Spleen (tissue), 11 donors: ENCODE data around the gene PPP2R5C. TPM values are rescaled to one million over a fixed set of nuclear protein-coding genes. Genes with fewer than 3 reads are reported as not detected.
"Not testable (repeated sequence)": the region's sequence is repeated elsewhere in the genome, so short reads cannot be mapped to it uniquely, and the experiment has no call there.

Experiments used
- DNase-seq: peaks from one replicate; pipeline ENCODE4 v3.0.0-alpha.2; 2020
- H3K27ac ChIP-seq, 8 donors: fragments of 200-600 bp; sonication (generic) in 7 of 8; 1 replicate in 4 of 8; 2 replicates in 4 of 8; pipeline versions ENCODE4 v1.5.0 to v1.8.0; 2016 to 2021; ENCODE audit warnings: inconsistent platforms in 4 of 8, mild to moderate bottlenecking in 4 of 8, moderate library complexity in 1 of 8
- H3K27me3 ChIP-seq, 7 donors: fragments of 200-600 bp; sonication (generic) in 6 of 7; replicated peaks in 1 of 7; 1 replicate in 4 of 7; 2 replicates in 3 of 7; pipeline versions ENCODE4 v1.5.0 to v1.8.0; 2016 to 2021; ENCODE audit warnings: inconsistent platforms in 3 of 7, mild to moderate bottlenecking in 1 of 7
- H3K36me3 ChIP-seq, 6 donors: fragments of 200-600 bp; sonication (generic) in 5 of 6; 1 replicate in 4 of 6; 2 replicates in 2 of 6; pipeline versions ENCODE4 v1.5.0 to v1.8.0; 2016 to 2021; ENCODE audit warnings: inconsistent platforms in 2 of 6
- H3K4me1 ChIP-seq, 6 donors: fragments of 200-600 bp; sonication (generic) in 5 of 6; 1 replicate in 3 of 6; 2 replicates in 3 of 6; pipeline versions ENCODE4 v1.5.0 to v1.8.0; 2016 to 2021; ENCODE audit warnings: inconsistent platforms in 3 of 6
- H3K4me3 ChIP-seq, 8 donors: fragments of 200-600 bp; sonication (generic) in 7 of 8; 1 replicate in 4 of 8; 2 replicates in 4 of 8; pipeline versions ENCODE4 v1.5.0 to v1.8.0; 2016 to 2021; ENCODE audit warnings: inconsistent platforms in 4 of 8, mild to moderate bottlenecking in 4 of 8, moderate library complexity in 2 of 8
- H3K9me3 ChIP-seq, 8 donors: fragments of 200-600 bp; sonication (generic) in 7 of 8; 1 replicate in 4 of 8; 2 replicates in 4 of 8; pipeline versions ENCODE4 v1.5.0 to v1.8.0; 2016 to 2021; ENCODE audit warnings: inconsistent platforms in 4 of 8
- POLR2A ChIP-seq, 3 donors: fragments of 450-650 bp; IDR thresholded peaks; one replicate each; pipeline ENCODE4 v1.5.1; 2017; ENCODE audit warnings: antibody characterized with exemption in 3 of 3, mild to moderate bottlenecking in 1 of 3
- POLR2AphosphoS5 ChIP-seq, 3 donors: sonication (generic); formaldehyde crosslinking; IDR thresholded peaks; one replicate each; pipeline ENCODE4 v1.5.1; 2017; ENCODE audit warnings: antibody characterized with exemption in 3 of 3
- WGBS, 5 donors: extraction: QIAGEN DNeasy Blood & Tissue Kit in 3 of 5; methylation state at CpG; one replicate each; pipeline versions ENCODE4 v1.1.5 to v1.1.7; 2013 to 2018; 5-methylcytosine and 5-hydroxymethylcytosine counted together
- intact Hi-C: fragments of 100-400 bp; cut with DNase I; formaldehyde crosslinking; loops from one replicate; pipeline ENCODE4 v1.15.0; 2023; ENCODE audit warnings: low total_unique reads
- polyA plus RNA-seq, 3 donors: library from polyadenylated mRNA; stranded (reverse); fragments of 200-250 nt; gene quantifications; one replicate each; pipeline ENCODE4 v1.2.1, GENCODE V29; 2013
- total RNA-seq, 7 donors: library from RNA; depleted of rRNA in 3 of 7; stranded (reverse); fragments of >200 nt in 3 of 7; fragmentation: NEBNext Ultra II Directional in 4 of 7; extraction: Animal tissue kit (Norgen Biotek cat#: 25700) in 4 of 7; gene quantifications; one replicate each; pipeline versions ENCODE4 v1.1.0 to v1.2.1, GENCODE V29; 2016 to 2021
- TF ChIP-seq, protein P1 (sequence below), 11 experiments: fragments of 200-600 bp in 7 of 11; fragments of 450-650 bp in 4 of 11; sonication (generic) in 4 of 11; IDR thresholded peaks in 8 of 11; conservative IDR thresholded peaks in 3 of 11; 1 replicate in 7 of 11; 2 replicates in 4 of 11; pipeline versions ENCODE4 v1.4.0 to v1.8.0; 2016 to 2021; ENCODE audit warnings: antibody characterized with exemption in 11 of 11, inconsistent platforms in 4 of 11, mild to moderate bottlenecking in 1 of 11
- donor health status: healthy with polysubstance abuse.
- donor health status: DM: no; HTN: no; CAD: no; lungs with moderate emphysema.
- donor health status: DM: no; HTN: no; CAD: no.
- donor health status: Bipolar disorder and iron deficiency.
- donor health status: healthy.
- donor health status: DM: no; HTN: no; CAD: no.
- donor health status: DM: yes; HTN: yes; CAD: no.

The PPP2R5C gene
- total and polyA plus RNA-seq, 10 donors, result 80.8 to 322 (median 198) TPM

DNA sequence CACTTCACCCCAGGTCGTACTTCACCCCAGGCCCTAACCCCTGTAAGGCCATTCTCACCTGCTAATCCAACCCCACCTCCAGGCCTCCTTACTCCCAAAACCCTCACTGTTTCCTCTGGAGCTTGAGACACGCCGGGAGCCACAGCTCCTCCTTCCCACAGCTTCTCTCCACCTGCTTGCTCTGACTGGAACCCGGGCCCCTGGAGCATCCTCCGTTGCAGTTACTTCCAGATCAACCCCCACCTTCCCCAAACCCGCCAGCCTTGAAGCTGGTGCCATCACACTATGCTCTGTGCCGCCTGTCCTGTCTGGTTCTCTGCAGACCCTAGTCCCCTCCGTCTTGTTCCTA lies 34.6 kb upstream of the PPP2R5C start:
- H3K36me3 ChIP-seq, result no peaks in the 10 kb centered on the region
- H3K9me3 ChIP-seq, result no peaks in the 10 kb centered on the region
- H3K27me3 ChIP-seq, result no peaks in the 10 kb centered on the region
- TF ChIP-seq POLR2A (IDR thresholded peaks at IDR 0.05) (no peak), POLR2AphosphoS5 (IDR thresholded peaks at IDR 0.05) (no peak)
- TF ChIP-seq, protein P1, sequence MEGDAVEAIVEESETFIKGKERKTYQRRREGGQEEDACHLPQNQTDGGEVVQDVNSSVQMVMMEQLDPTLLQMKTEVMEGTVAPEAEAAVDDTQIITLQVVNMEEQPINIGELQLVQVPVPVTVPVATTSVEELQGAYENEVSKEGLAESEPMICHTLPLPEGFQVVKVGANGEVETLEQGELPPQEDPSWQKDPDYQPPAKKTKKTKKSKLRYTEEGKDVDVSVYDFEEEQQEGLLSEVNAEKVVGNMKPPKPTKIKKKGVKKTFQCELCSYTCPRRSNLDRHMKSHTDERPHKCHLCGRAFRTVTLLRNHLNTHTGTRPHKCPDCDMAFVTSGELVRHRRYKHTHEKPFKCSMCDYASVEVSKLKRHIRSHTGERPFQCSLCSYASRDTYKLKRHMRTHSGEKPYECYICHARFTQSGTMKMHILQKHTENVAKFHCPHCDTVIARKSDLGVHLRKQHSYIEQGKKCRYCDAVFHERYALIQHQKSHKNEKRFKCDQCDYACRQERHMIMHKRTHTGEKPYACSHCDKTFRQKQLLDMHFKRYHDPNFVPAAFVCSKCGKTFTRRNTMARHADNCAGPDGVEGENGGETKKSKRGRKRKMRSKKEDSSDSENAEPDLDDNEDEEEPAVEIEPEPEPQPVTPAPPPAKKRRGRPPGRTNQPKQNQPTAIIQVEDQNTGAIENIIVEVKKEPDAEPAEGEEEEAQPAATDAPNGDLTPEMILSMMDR (IDR thresholded peaks at IDR 0.05 in 8 of 11, conservative IDR thresholded peaks at IDR 0.05 in 3 of 11), result no peak
- DNase-seq, result no peak
- 77 to 83% (median 81%) methylated on average over 8 of the region's 8 CpGs for whole genome bisulfite sequencing, 5 donors
- peak overlapping the region in 3 of 8 donors; percentile 55 to 82 (median 71) for H3K27ac ChIP-seq
- intact Hi-C loops, result no loop called here
- H3K4me1 ChIP-seq, result peaks cover 5 to 50% (median 28%) of the 10 kb centered on the region in 6 donors
- no peak overlapping the region for H3K4me3 ChIP-seq

DNA sequence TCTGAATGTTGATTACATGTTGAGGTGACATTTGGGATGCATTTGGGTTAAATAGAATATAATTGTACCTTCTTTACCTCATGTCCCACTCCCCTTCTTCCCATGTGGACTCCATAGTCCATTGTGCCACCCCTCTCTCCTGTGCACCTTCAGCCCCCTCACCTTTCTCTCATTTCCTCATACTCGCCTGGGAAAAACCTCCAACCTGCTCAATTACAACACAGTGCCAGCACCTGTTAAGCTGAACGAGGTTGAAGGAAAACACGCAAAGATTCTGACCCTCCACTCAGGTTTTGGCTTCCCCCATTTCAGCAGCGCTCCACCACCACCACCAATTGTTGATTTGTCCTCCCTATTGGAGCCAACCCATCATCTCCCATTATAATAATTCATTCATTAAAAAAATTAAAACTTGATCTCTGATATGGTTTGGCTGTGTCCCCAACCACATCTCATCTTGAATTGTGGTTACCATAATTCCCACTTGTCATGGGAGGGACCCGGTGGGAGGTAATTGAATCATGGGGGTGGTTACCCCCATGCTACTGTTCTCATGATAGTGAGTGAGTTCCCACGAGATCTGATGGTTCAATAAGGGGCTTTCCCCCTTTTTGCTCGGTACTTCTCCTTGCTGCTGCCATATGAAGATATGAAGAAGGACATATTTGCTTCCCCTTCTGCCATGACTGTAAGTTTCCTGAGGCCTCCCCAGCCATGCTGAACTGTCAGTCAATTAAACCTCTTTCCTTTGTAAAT lies 33.7 kb upstream of the PPP2R5C start:
- H3K27me3 ChIP-seq, result no peaks in the 10 kb centered on the region
- H3K4me1 ChIP-seq, result peaks cover 3 to 50% (median 30%) of the 10 kb centered on the region in 6 donors
- DNase-seq, result no peak
- H3K27ac ChIP-seq, result peak overlapping the region in 3 of 8 donors; percentile 13 to 82 (median 21)
- no peak overlapping the region for H3K4me3 ChIP-seq
- WGBS, 5 donors, result 53 to 78% (median 65%) methylated on average over 7 of the region's 7 CpGs
- H3K36me3 ChIP-seq, result no peaks in the 10 kb centered on the region
- TF ChIP-seq POLR2A (IDR thresholded peaks at IDR 0.05) (no peak), POLR2AphosphoS5 (IDR thresholded peaks at IDR 0.05) (no peak)
- TF ChIP-seq, protein P1 (IDR thresholded peaks at IDR 0.05 in 8 of 11, conservative IDR thresholded peaks at IDR 0.05 in 3 of 11), result no peak
- no peaks in the 10 kb centered on the region for H3K9me3 ChIP-seq
- intact Hi-C loops, result no loop called here

DNA sequence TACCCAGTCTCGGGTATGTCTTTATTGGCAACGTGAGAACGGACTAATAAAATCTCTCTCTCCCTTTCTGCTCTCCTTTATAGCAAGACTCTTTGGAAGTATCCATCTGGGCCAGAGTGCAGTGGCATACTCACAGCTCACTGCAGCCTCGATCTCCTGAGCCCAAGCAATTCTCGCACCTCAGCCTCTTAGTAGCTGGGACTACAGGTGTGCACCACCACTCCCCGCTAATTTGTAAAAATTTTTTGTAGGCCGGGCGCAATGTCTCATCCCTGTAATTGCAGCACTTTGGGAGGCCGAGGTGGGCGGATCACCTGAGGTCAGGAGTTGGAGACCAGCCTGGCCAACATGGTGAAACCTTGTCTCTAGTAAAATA lies 33.2 kb upstream of the PPP2R5C start:
- Histone ChIP-seq H3K9me3 (no peaks in the 10 kb centered on the region), H3K36me3 (no peaks in the 10 kb centered on the region), H3K27me3 (no peaks in the 10 kb centered on the region), H3K27ac (peak overlapping the region in 3 of 8 donors; percentile 13 to 82 (median 21)), H3K4me3 (no peak overlapping the region), H3K4me1 (peaks cover 3 to 46% (median 27%) of the 10 kb centered on the region in 6 donors)
- 87 to 94% (median 92%) methylated on average over 10 of the region's 10 CpGs for WGBS, 5 donors
- TF ChIP-seq, protein P1 (IDR thresholded peaks at IDR 0.05 in 8 of 11, conservative IDR thresholded peaks at IDR 0.05 in 3 of 11), result no peak
- TF ChIP-seq POLR2AphosphoS5 (IDR thresholded peaks at IDR 0.05) (no peak), POLR2A (IDR thresholded peaks at IDR 0.05) (no peak)
- intact Hi-C loops, result no loop called here
- DNase-seq, result no peak

DNA sequence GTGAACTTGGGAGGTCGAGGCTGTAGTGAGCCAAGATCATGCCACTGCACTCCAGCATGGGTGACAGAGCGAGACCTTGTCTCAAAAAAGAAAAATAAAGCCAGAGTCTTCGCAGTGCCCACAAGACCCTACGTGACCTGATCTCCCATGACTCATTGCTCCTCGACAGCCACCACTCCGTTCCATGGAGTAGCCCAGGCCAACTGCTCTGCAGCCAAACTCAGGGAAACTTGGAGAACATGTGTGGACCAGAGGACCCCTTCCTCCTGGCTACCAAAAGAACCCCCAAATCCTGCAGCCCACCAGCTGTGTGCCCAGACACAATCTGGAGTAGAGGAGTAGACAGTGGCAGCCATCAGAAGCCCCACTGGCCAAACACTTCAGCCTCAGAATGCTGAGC lies 32.1 kb upstream of the PPP2R5C start:
- peak overlapping the region in 3 of 8 donors; percentile 93 to 94 (median 93) for H3K27ac ChIP-seq
- H3K36me3 ChIP-seq, result no peaks in the 10 kb centered on the region
- WGBS, 5 donors, result 88 to 98% (median 92%) methylated on average over 6 of the region's 6 CpGs
- no peak overlapping the region for H3K4me3 ChIP-seq
- H3K4me1 ChIP-seq, result peaks cover 3 to 45% (median 27%) of the 10 kb centered on the region in 6 donors
- no peak for DNase-seq
- no peaks in the 10 kb centered on the region for H3K9me3 ChIP-seq
- TF ChIP-seq POLR2A (IDR thresholded peaks at IDR 0.05) (no peak), POLR2AphosphoS5 (IDR thresholded peaks at IDR 0.05) (no peak)
- TF ChIP-seq, protein P1 (IDR thresholded peaks at IDR 0.05 in 8 of 11, conservative IDR thresholded peaks at IDR 0.05 in 3 of 11), result no peak
- intact Hi-C loops, result no loop called here
- no peaks in the 10 kb centered on the region for H3K27me3 ChIP-seq

DNA sequence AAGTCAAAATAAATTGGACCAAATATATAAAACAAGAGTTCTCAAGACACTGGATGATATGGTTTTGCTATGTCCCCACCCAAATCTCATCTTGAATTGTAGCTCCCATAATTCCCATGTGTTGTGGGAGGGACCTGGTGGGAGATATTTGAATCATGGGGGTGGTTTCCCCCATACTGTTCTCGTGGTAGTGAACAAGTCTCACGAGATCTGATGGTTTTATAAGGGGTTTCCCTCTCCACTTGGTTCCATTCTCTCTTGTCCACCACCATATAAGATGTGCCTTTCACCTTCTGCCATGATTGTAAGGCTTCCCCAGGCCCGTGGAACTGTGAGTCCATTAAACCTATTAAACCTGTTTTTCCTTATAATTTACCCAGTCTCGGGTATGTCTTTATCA lies 31.4 kb upstream of the PPP2R5C start:
- intact Hi-C loops, H3K36me3 ChIP-seq, H3K27me3 ChIP-seq, H3K9me3 ChIP-seq, DNase-seq: not testable (repeated sequence)
- WGBS, 5 donors, result 76 to 95% (median 85%) methylated on average over 4 of the region's 4 CpGs
- peak overlapping the region in 1 of 8 donors; percentile 61 for H3K4me3 ChIP-seq
- H3K4me1 ChIP-seq, result peaks cover 3 to 45% (median 27%) of the 10 kb centered on the region in 6 donors
- H3K27ac ChIP-seq, result peak overlapping the region in 7 of 8 donors; percentile 55 to 94 (median 84)
